Posterior cingulate gyrus (tissue), 11 donors: ENCODE measurements around the gene CCDC88A.

Experiments
- DNase-seq, 10 donors: peaks; one replicate each; pipeline versions ENCODE4 v3.0.0 to v3.0.0-alpha.2; 2020 to 2021; ENCODE audit warnings: mixed read lengths in 3 of 10
- intact Hi-C: fragments of 100-400 bp; cut with DNase I; formaldehyde crosslinking; loops from one replicate; pipeline ENCODE4 v1.15.1; 2023

The CCDC88A gene

GRCh38 chr2:55428258-55428657 is 8.6 kb upstream of the CCDC88A start:
- no peak for DNase-seq
- intact Hi-C loops, result no loop called here

- intact Hi-C loops, result no loop called here
- DNase-seq, result no peak
Observed at GRCh38 chr2:55425431-55425831, 5.8 kb upstream of the CCDC88A start.

GRCh38 chr2:55422876-55423665 is 3.4 kb upstream of the CCDC88A start:
- DNase-seq, result no peak
- intact Hi-C loops, result no loop called here

DNA sequence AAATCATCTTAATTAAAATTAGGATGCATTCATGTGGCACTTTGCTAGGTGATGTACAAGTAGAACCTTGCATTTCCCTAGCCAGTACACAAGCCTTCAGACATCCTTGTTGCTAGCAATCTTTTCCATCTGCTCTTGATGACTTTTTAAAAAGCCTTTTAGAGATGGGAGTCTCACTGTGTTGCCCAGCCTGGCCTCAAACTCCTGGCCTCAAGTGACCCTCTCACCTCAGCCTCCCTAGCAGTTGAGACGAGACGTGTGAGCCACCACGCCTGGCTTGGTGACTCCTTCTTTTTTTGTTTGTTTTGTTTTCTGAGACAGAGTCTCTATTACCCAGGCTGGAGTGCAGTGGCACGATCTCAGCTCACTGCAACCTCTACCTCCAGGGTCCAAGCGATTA is 1.7 kb upstream of the CCDC88A start:
- DNase-seq, result no peak
- intact Hi-C loops, result no loop called here

GRCh38 chr2:55420871-55421270 is 1.2 kb upstream of the CCDC88A start:
- intact Hi-C loops, result loop anchor here (1.0 kb wide), 1 partner anchor 98 kb away; the partner anchor contains the start of gene CFAP36
- DNase-seq, result no peak

DNA sequence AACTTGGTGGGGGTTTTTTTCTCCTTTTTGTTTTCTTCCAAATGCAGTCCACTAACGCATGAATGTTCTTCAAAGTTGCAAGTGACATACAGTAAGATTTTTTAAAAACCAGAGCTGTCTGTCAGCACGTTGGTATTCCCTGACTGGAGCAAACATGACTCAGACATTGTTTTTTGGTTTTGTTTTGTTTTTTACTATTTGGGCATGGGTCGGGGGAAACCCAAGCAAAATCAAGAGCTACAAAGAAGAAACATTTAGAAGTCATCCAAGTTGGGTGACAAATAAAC is 726 bp upstream of the CCDC88A start:
- DNase-seq, result no peak
- intact Hi-C loops, result loop anchor here (1.0 kb wide), 1 partner anchor 99 kb away; the partner anchor contains the start of gene CFAP36

DNA sequence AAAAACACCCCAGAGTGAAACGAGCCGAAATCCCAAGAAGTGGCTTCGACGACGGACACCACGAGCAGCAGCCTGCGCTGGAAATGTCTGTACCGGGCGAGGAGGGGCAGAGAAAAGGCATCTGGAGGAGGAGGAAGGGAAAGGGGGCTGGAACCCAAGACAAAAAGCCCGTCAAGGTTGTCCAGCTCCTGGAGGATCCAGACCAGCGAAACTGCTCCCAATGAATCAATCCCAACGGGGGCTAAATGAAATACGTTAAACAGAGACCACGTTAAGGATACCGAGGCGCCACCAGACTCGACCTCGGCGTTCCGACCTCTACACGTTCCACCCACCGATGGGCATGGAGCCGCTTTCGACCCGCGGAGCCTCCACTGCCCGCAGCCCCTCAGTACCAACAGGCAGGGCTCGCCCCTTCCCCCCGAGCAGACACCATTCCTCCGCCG is 400 bp downstream of the CCDC88A start:
- intact Hi-C loops, result loop anchor here (5.0 to 10.0 kb wide), 4 partner anchors 57 to 196 kb away; partner anchors contain the start of genes CLHC1, PPP4R3B and RPS27A
- peak in 7 of 10 donors; percentile 14 to 85 (median 24) for DNase-seq

- intact Hi-C loops, result loop anchor here (5.0 to 10.0 kb wide), 4 partner anchors 56 to 196 kb away; partner anchors contain the start of genes CLHC1, PPP4R3B and RPS27A
- DNase-seq, result no peak
Observed at GRCh38 chr2:55418512-55419232, 984 bp downstream of the CCDC88A start.

GRCh38 chr2:55418072-55418471 is 1.6 kb downstream of the CCDC88A start:
- DNase-seq, result no peak
- intact Hi-C loops, result loop anchor here (5.0 to 10.0 kb wide), 4 partner anchors 56 to 197 kb away; partner anchors contain the start of genes CLHC1, PPP4R3B and RPS27A

GRCh38 chr2:55416786-55417568 is 2.7 kb downstream of the CCDC88A start:
- intact Hi-C loops, result loop anchor here (5.0 to 10.0 kb wide), 4 partner anchors 55 to 198 kb away; partner anchors contain the start of genes CLHC1, PPP4R3B and RPS27A
- no peak for DNase-seq

GRCh38 chr2:55415300-55415699 is 4.4 kb downstream of the CCDC88A start:
- intact Hi-C loops, result loop anchor here (5.0 to 10.0 kb wide), 4 partner anchors 53 to 200 kb away; partner anchors contain the start of genes CLHC1, PPP4R3B and RPS27A
- no peak for DNase-seq

GRCh38 chr2:55408918-55409868 is 10.5 kb downstream of the CCDC88A start:
- intact Hi-C loops, result no loop called here
- peak in 1 of 10 donors; percentile 49 for DNase-seq

DNA sequence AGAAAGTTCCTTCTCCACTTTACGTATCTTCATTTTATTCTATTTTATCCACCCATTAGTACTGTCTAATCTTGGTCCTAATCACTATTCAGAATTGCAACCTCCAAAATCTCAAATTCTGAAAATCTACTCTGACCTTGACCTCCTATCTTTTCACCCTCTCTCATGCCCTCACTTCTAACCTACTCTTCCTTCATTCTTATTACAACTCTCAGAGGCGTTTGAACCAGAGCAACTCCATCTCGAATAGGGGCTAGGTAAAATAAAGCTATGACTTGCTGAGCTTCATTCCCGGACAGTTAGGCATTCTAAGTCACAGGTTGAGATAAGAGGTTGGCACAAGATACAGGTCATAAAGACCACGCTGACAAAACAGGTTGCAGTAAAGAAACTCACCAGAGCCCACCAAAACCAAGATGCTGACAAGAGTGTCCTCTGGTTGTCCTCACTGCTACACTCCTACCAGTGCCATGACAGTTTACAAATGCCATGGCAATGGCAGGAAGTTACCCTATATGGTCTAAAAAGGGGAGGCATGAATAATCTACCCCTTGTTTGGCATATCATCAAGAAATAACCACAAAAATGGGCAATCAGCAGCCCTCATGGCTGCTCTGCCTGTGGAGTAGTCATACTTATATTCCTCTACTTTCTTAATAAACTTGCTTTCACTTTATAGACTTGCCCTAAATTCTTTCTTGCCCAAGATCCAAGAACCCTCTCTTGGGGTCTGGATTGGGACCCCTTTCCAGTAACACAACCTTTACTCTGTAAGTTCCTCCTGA is 11.4 kb downstream of the CCDC88A start:
- DNase-seq, result no peak
- intact Hi-C loops, result no loop called here

DNA sequence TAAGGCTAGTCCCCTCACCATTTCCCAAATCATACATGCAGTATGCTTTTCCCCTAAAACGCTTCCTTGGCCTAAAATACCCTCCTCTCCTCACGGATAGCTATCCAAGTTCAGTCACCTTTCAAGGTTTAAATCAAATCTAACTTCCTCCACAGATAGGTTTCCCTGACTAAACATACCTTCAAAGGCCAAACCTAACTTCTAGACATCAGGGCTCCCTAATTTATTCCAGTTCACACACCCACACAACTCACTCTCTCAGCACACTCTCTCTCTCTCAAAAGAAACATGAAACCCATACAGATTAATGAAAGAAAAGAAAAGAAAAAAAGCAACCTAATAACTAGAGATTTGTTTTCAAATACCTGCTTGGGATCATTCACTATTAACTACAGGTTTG is 14.5 kb downstream of the CCDC88A start:
- intact Hi-C loops, result no loop called here
- no peak for DNase-seq

GRCh38 chr2:55403256-55403998 is 16.2 kb downstream of the CCDC88A start:
- DNase-seq, result no peak
- intact Hi-C loops, result no loop called here

DNA sequence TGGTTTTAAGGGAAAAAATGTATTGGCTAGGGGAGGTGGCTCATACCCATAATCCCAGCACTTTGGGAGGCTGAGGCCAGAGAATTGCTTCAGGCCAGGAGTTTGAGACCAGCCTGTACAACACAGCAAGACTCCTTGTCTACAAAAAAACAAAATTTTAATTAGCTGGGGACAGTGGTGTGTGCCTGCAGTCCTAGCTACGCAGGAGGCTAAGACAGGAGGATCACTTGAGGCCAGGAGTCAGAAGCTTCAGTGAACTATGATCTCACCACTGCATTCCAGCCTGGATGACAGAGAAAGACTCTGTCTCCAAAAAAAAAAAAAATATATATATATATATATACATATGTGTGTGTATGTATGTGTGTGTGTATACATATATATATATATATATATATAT is 18.5 kb downstream of the CCDC88A start:
- intact Hi-C loops, result no loop called here
- no peak for DNase-seq

- intact Hi-C loops, result no loop called here
- DNase-seq, result no peak
Observed at GRCh38 chr2:55400332-55400731, 19.3 kb downstream of the CCDC88A start.

DNA sequence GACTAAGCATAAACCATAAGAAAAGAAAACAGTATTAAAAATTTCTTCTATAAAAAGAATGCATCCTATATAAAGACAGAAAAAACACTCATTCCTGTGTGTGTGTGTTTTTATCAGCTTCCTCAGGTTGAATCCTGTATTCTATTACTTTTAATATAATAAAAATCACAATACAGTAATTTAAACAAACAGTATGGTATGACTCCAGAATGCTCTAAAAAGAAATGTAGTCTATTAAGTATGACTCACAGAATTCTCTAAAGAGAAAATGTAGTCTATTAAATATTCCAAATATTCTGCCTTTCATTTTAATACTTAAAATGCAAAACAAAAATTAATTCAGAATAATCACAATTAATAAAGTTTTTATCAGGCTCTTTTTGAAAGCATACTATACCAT is 19.8 kb downstream of the CCDC88A start:
- intact Hi-C loops, result no loop called here
- DNase-seq, result no peak
